DOHH2 (cell line): ENCODE measurements around the gene HMX1.

Experiments used
- H3F3A ChIP-seq: fragments of 200-600 bp; sonication (generic), shearing (Covaris generic); 2 replicates; pipeline ENCODE4 v1.6.0; 2016; ENCODE audit warnings: antibody characterized with exemption, mild to moderate bottlenecking; ENCODE audit not compliant: control insufficient read depth, insufficient read depth
- H3K27ac ChIP-seq: fragments of 200-600 bp; sonication (generic); 2 replicates; pipeline ENCODE4 v1.5.1; 2014; ENCODE audit warnings: low read depth, mild to moderate bottlenecking, low read length, moderate library complexity
- H3K27me3 ChIP-seq: fragments of 200-600 bp; sonication (generic); 2 replicates; pipeline ENCODE4 v1.6.1; 2014; ENCODE audit warnings: mild to moderate bottlenecking, low read length, mixed read lengths; ENCODE audit not compliant: control insufficient read depth
- H3K36me3 ChIP-seq: fragments of 200-600 bp; sonication (generic); 2 replicates; pipeline ENCODE4 v1.6.1; 2014; ENCODE audit warnings: mild to moderate bottlenecking, low read length, moderate library complexity, mixed read lengths; ENCODE audit not compliant: control insufficient read depth
- H3K4me1 ChIP-seq: fragments of 200-600 bp; sonication (generic); 2 replicates; pipeline ENCODE4 v1.6.1; 2014; ENCODE audit warnings: mild to moderate bottlenecking, low read length, mixed read lengths; ENCODE audit not compliant: control insufficient read depth
- H3K4me2 ChIP-seq: fragments of 200-600 bp; sonication (generic); 2 replicates; pipeline ENCODE4 v1.6.0; 2014; ENCODE audit warnings: mild to moderate bottlenecking, low read length, moderate library complexity
- H3K4me3 ChIP-seq: fragments of 200-600 bp; sonication (generic); 2 replicates; pipeline ENCODE4 v1.5.1; 2014; ENCODE audit warnings: mild to moderate bottlenecking, low read length, mixed read lengths
- H3K79me2 ChIP-seq: fragments of 200-600 bp; sonication (generic); 2 replicates; pipeline ENCODE4 v1.6.1; 2014; ENCODE audit warnings: mild to moderate bottlenecking, low read length, mixed read lengths; ENCODE audit not compliant: control insufficient read depth
- H3K9me2 ChIP-seq: fragments of 200-600 bp; sonication (generic); replicated peaks from 2 replicates; pipeline ENCODE4 v1.6.1; 2014; ENCODE audit warnings: mild to moderate bottlenecking, low read length, mixed read lengths; ENCODE audit not compliant: control insufficient read depth
- H3K9me3 ChIP-seq: fragments of 200-600 bp; sonication (generic); 2 replicates; pipeline ENCODE4 v1.6.1; 2014; ENCODE audit warnings: antibody characterized with exemption, low read length, mixed read lengths; ENCODE audit not compliant: control insufficient read depth, insufficient read depth
- H4K20me1 ChIP-seq: fragments of 200-600 bp; sonication (generic); 2 replicates; pipeline ENCODE4 v1.6.0; 2014; ENCODE audit warnings: low read depth, mild to moderate bottlenecking, antibody characterized with exemption, low read length, moderate library complexity; ENCODE audit not compliant: control insufficient read depth, insufficient read depth
- CTCF ChIP-seq: fragments of 200-600 bp; sonication (generic); IDR thresholded peaks from one replicate; pipeline ENCODE4 v1.5.1; 2014; ENCODE audit warnings: antibody characterized with exemption, mild to moderate bottlenecking, low read depth, low read length; ENCODE audit not compliant: poor library complexity, severe bottlenecking
- EZH2phosphoT487 ChIP-seq: fragments of 200-600 bp; sonication (generic); IDR thresholded peaks from 2 replicates; pipeline ENCODE4 v1.6.1; 2017; ENCODE audit warnings: borderline replicate concordance, mild to moderate bottlenecking, antibody characterized with exemption, low read length, moderate library complexity, mixed read lengths

Gene HMX1

GRCh38 chr4:8869898-8870646 is 1.6 kb downstream of the HMX1 start:
- H3K4me2 ChIP-seq: no peak overlapping the region
- peaks cover 6% of the 10 kb centered on the region; the same call in 1 of the 2 replicates for H3K9me3 ChIP-seq
- H3K4me3 ChIP-seq: no peak overlapping the region
- H3K9me2 ChIP-seq: no peaks in the 10 kb centered on the region
- H3K27me3 ChIP-seq: no peaks in the 10 kb centered on the region
- no peak overlapping the region for H3K27ac ChIP-seq
- no peaks in the 10 kb centered on the region for H4K20me1 ChIP-seq
- no peaks in the 10 kb centered on the region for H3F3A ChIP-seq
- H3K4me1 ChIP-seq: no peaks in the 10 kb centered on the region
- no peak for TF ChIP-seq CTCF
- no peaks in the 10 kb centered on the region for H3K36me3 ChIP-seq
- H3K79me2 ChIP-seq: no peaks in the 10 kb centered on the region

- no peaks in the 10 kb centered on the region for H4K20me1 ChIP-seq
- H3K4me3 ChIP-seq: no peak overlapping the region
- no peaks in the 10 kb centered on the region for H3K27me3 ChIP-seq
- no peaks in the 10 kb centered on the region for H3F3A ChIP-seq
- H3K27ac ChIP-seq: no peak overlapping the region
- no peaks in the 10 kb centered on the region for H3K9me2 ChIP-seq
- peaks cover 6% of the 10 kb centered on the region; the same call in 1 of the 2 replicates for H3K9me3 ChIP-seq
- TF ChIP-seq CTCF (no peak), EZH2phosphoT487 (no peak)
- H3K36me3 ChIP-seq: no peaks in the 10 kb centered on the region
- no peak overlapping the region for H3K4me2 ChIP-seq
- H3K4me1 ChIP-seq: no peaks in the 10 kb centered on the region
- no peaks in the 10 kb centered on the region for H3K79me2 ChIP-seq
Measured at GRCh38 chr4:8869002-8869897, 2.4 kb downstream of the HMX1 start.

GRCh38 chr4:8868321-8869001 is 3.2 kb downstream of the HMX1 start:
- Histone ChIP-seq H3K4me3 (no peak overlapping the region), H3K4me2 (no peak overlapping the region), H3K79me2 (no peaks in the 10 kb centered on the region), H4K20me1 (no peaks in the 10 kb centered on the region), H3K4me1 (no peaks in the 10 kb centered on the region), H3K27ac (no peak overlapping the region), H3K27me3 (no peaks in the 10 kb centered on the region), H3K9me3 (peaks cover 6% of the 10 kb centered on the region; the same call in 1 of the 2 replicates), H3F3A (no peaks in the 10 kb centered on the region), H3K36me3 (no peaks in the 10 kb centered on the region), H3K9me2 (no peaks in the 10 kb centered on the region)
- TF ChIP-seq CTCF (no peak), EZH2phosphoT487 (no peak)
